GM03348 (cell line): Measurements from ENCODE around the gene STOML2.
"Not testable (repeated sequence)": the region's sequence is repeated elsewhere in the genome, so short reads cannot be mapped to it uniquely, and the experiment has no call there.

ENCODE experiments used
- DNase-seq: peaks from one replicate; pipeline ENCODE4 v3.0.0; 2012; ENCODE audit warnings: low spot score

The STOML2 gene

GRCh38 chr9:35102769-35103659 is at the start of gene STOML2:
STOML2 (minus strand) TSS chr9:35103131; CDS start chr9:35103094, 37 bp downstream.
- DNase-seq, result peak; percentile 96

GRCh38 chr9:35147941-35148563 is 45.1 kb upstream of the STOML2 start:
- not testable (repeated sequence) for DNase-seq

GRCh38 chr9:35142037-35142436 is 39.1 kb upstream of the STOML2 start:
- DNase-seq, result no peak

- no peak for DNase-seq
Observed at GRCh38 chr9:35140093-35140492, 37.2 kb upstream of the STOML2 start.

- DNase-seq, result no peak
Observed at GRCh38 chr9:35136866-35137265, 33.9 kb upstream of the STOML2 start.

- no peak for DNase-seq
Observed at GRCh38 chr9:35135988-35136387, 33.1 kb upstream of the STOML2 start.

- no peak for DNase-seq
Observed at GRCh38 chr9:35134920-35135319, 32.0 kb upstream of the STOML2 start.

GRCh38 chr9:35116898-35117551 is 14.1 kb upstream of the STOML2 start:
- peak; percentile 89 for DNase-seq

- no peak for DNase-seq
Observed at GRCh38 chr9:35116539-35116897, 13.6 kb upstream of the STOML2 start.

GRCh38 chr9:35115680-35116538 is 13.0 kb upstream of the STOML2 start, which contains the start of gene ATOSB:
ATOSB (minus strand) TSS chr9:35115862; CDS start chr9:35108274, 7,588 bp downstream.
- peak; percentile 95 for DNase-seq

GRCh38 chr9:35114840-35115628 is 12.1 kb upstream of the STOML2 start:
- DNase-seq, result peak; percentile 52

- DNase-seq, result peak; percentile 93
Observed at GRCh38 chr9:35114113-35114839, 11.3 kb upstream of the STOML2 start.

- DNase-seq, result peak; percentile 81
Observed at GRCh38 chr9:35112257-35113020, 9.5 kb upstream of the STOML2 start.

GRCh38 chr9:35111001-35111933 is 8.3 kb upstream of the STOML2 start:
- DNase-seq, result peak; percentile 97

GRCh38 chr9:35110327-35110761 is 7.4 kb upstream of the STOML2 start:
- peak; percentile 70 for DNase-seq

- DNase-seq, result no peak
Observed at GRCh38 chr9:35108946-35109575, 6.1 kb upstream of the STOML2 start.

GRCh38 chr9:35108461-35108860 is 5.5 kb upstream of the STOML2 start:
- DNase-seq, result no peak
